Cardiac fibroblast (primary cell): Measurements from ENCODE around the gene MCM10.

Experiments used
- DNase-seq, 2 donors: peaks; one replicate each; pipeline versions ENCODE4 v3.0.0 to v3.0.0-alpha.2; 2010; ENCODE audit warnings: low read depth in 2 of 2
- H3K4me3 ChIP-seq, 2 donors: replicated peaks in 1 of 2; 1 replicate in 1 of 2; 2 replicates in 1 of 2; pipeline ENCODE4 v1.5.1; 2011; ENCODE audit warnings: low read depth in 2 of 2, low read length in 2 of 2, mild to moderate bottlenecking in 2 of 2, moderate library complexity in 1 of 2
- CTCF ChIP-seq: IDR thresholded peaks from one replicate; pipeline ENCODE4 v1.5.1; 2011; ENCODE audit warnings: low read depth, mild to moderate bottlenecking, low read length, inconsistent platforms

The MCM10 gene

GRCh38 chr10:13218878-13219277, 57.5 kb downstream of the MCM10 start:
- no peak overlapping the region for H3K4me3 ChIP-seq
- DNase-seq, result no peak
- TF ChIP-seq CTCF, result no peak

- H3K4me3 ChIP-seq, result no peak overlapping the region
- DNase-seq, result no peak
- TF ChIP-seq CTCF, result no peak
Measured at GRCh38 chr10:13219685-13220670, 58.6 kb downstream of the MCM10 start.

DNA sequence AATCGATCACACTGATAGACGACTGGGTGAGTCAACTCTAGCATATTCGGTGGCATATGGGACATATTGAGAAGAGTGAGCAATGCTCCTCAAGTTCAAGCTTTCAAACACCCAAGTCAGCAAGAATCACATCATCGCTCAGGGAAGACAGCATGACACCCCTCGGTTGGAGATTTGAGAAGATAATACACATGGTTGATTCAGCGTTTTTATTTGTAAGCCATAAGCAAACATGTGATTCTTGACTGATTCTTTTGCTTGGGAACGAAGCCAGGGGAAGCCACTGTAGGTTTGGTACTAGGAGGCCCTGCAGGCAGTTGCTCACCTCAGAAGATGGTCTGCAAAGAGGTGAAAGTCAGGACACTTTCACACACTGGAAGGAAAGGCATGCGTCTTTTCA, 60.2 kb downstream of the MCM10 start:
- DNase-seq, result no peak
- no peak for TF ChIP-seq CTCF
- no peak overlapping the region for H3K4me3 ChIP-seq

- H3K4me3 ChIP-seq, result no peak overlapping the region
- no peak for DNase-seq
- no peak for TF ChIP-seq CTCF
Measured at GRCh38 chr10:13222151-13222550, 60.8 kb downstream of the MCM10 start.

DNA sequence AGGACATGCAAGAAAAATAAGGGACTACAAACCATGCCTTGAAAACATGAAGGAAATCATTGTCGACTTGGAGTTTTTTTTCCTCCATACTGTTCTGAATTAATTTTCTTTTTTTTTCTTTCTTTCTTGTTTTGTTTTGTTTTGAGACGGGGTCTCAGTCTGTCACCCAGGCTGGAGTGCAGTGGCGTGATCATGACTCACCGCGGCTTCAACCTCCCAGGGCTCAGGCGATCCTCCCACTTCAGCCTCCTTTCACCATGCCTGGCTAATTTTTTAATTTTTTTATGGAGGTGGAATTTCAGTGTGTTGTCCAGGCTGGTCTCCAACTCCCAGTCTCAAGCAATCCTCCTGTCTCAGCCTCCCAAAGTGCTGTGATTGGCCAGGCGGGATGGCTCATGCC, 61.2 kb downstream of the MCM10 start:
- TF ChIP-seq CTCF, result no peak
- no peak overlapping the region for H3K4me3 ChIP-seq
- DNase-seq, result no peak

- TF ChIP-seq CTCF, result no peak
- DNase-seq, result no peak
- no peak overlapping the region for H3K4me3 ChIP-seq
Measured at GRCh38 chr10:13223241-13223640, 61.9 kb downstream of the MCM10 start.
